ENCODE measurements around the gene SIGLEC10. TPM values are rescaled to one million over a fixed set of nuclear protein-coding genes. Genes with fewer than 3 reads are reported as not detected.

SIGLEC10 gene
- total and polyA plus RNA-seq, 9 of the 15 experiments (the other 6 are each of a cell fraction or from before 2014, with no cell fraction given), result 0.10 to 1.8 (median 0.82) TPM

DNA sequence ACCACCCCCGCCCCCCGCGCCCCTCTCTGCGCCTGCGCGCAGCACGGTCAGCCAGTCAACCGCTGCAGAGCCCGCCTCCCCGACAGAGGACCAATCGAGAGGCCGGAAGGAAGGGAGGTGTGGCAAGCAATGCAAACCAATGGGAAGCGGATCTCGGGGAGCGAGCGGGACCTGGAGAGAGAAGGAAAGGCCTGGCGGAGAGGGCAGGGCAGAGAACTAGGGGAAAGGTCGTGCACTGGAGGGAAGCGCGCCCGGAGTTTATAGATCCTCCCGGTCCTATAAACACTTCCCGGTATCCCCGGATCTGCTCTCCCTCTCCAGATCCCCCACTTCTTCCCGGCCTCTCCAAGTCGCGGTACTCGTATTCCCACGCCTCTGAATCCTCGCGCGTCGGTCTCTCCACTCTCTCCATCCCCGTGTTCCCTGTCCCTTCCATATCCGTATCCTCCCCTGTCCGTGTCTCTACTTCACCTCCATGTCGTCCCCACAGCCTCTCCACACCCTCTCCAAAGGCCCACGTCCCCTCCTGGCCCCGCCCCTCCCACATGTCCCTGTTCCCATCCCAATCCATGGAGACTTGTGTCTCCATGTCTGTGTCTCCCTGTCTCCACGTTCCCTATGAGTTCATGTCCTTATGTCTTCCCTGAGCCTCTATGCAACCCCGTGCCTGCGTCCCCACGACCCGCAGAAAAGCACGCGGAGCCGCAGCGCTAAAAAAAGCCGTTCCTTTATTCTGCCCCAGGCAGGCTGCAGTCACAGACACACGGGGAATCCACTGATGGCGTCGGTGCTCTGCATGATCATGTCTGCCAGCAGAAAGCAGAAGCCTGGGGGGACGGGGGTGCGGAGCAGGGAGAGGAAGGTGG lies 50.8 kb downstream of the SIGLEC10 start (continued):
- TF ChIP-seq, protein P1, sequence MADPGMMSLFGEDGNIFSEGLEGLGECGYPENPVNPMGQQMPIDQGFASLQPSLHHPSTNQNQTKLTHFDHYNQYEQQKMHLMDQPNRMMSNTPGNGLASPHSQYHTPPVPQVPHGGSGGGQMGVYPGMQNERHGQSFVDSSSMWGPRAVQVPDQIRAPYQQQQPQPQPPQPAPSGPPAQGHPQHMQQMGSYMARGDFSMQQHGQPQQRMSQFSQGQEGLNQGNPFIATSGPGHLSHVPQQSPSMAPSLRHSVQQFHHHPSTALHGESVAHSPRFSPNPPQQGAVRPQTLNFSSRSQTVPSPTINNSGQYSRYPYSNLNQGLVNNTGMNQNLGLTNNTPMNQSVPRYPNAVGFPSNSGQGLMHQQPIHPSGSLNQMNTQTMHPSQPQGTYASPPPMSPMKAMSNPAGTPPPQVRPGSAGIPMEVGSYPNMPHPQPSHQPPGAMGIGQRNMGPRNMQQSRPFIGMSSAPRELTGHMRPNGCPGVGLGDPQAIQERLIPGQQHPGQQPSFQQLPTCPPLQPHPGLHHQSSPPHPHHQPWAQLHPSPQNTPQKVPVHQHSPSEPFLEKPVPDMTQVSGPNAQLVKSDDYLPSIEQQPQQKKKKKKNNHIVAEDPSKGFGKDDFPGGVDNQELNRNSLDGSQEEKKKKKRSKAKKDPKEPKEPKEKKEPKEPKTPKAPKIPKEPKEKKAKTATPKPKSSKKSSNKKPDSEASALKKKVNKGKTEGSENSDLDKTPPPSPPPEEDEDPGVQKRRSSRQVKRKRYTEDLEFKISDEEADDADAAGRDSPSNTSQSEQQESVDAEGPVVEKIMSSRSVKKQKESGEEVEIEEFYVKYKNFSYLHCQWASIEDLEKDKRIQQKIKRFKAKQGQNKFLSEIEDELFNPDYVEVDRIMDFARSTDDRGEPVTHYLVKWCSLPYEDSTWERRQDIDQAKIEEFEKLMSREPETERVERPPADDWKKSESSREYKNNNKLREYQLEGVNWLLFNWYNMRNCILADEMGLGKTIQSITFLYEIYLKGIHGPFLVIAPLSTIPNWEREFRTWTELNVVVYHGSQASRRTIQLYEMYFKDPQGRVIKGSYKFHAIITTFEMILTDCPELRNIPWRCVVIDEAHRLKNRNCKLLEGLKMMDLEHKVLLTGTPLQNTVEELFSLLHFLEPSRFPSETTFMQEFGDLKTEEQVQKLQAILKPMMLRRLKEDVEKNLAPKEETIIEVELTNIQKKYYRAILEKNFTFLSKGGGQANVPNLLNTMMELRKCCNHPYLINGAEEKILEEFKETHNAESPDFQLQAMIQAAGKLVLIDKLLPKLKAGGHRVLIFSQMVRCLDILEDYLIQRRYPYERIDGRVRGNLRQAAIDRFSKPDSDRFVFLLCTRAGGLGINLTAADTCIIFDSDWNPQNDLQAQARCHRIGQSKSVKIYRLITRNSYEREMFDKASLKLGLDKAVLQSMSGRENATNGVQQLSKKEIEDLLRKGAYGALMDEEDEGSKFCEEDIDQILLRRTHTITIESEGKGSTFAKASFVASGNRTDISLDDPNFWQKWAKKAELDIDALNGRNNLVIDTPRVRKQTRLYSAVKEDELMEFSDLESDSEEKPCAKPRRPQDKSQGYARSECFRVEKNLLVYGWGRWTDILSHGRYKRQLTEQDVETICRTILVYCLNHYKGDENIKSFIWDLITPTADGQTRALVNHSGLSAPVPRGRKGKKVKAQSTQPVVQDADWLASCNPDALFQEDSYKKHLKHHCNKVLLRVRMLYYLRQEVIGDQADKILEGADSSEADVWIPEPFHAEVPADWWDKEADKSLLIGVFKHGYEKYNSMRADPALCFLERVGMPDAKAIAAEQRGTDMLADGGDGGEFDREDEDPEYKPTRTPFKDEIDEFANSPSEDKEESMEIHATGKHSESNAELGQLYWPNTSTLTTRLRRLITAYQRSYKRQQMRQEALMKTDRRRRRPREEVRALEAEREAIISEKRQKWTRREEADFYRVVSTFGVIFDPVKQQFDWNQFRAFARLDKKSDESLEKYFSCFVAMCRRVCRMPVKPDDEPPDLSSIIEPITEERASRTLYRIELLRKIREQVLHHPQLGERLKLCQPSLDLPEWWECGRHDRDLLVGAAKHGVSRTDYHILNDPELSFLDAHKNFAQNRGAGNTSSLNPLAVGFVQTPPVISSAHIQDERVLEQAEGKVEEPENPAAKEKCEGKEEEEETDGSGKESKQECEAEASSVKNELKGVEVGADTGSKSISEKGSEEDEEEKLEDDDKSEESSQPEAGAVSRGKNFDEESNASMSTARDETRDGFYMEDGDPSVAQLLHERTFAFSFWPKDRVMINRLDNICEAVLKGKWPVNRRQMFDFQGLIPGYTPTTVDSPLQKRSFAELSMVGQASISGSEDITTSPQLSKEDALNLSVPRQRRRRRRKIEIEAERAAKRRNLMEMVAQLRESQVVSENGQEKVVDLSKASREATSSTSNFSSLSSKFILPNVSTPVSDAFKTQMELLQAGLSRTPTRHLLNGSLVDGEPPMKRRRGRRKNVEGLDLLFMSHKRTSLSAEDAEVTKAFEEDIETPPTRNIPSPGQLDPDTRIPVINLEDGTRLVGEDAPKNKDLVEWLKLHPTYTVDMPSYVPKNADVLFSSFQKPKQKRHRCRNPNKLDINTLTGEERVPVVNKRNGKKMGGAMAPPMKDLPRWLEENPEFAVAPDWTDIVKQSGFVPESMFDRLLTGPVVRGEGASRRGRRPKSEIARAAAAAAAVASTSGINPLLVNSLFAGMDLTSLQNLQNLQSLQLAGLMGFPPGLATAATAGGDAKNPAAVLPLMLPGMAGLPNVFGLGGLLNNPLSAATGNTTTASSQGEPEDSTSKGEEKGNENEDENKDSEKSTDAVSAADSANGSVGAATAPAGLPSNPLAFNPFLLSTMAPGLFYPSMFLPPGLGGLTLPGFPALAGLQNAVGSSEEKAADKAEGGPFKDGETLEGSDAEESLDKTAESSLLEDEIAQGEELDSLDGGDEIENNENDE (IDR thresholded peaks at IDR 0.05; ENCODE audit: low read depth, low read length), result no peak
- TF ChIP-seq NR3C1 (CRISPR knock-in tag; IDR thresholded peaks at IDR 0.05), result no peak
- TF ChIP-seq CHD4 (IDR thresholded peaks at IDR 0.05; ENCODE audit: insufficient read depth, insufficient replicate concordance, low read depth, low read length, poor library complexity, severe bottlenecking), result no peak
- peak; percentile 47; the same call in 1 of the 2 replicates for TF ChIP-seq ZNF407 (IDR thresholded peaks at IDR 0.05; ENCODE audit: low read depth)
- TF ChIP-seq YBX1 (IDR thresholded peaks at IDR 0.05), result no peak
- TF ChIP-seq SMAD1 (IDR thresholded peaks at IDR 0.05; ENCODE audit: low read depth, low read length, partially characterized antibody), result no peak
- no peak for TF ChIP-seq ZNF24 (IDR thresholded peaks at IDR 0.05)

Measured in K562 (cell line).